Neural crest cell (in vitro differentiated cells): ENCODE results near the gene CMSS1. TPM values are rescaled to one million over a fixed set of nuclear protein-coding genes. Genes with fewer than 3 reads are reported as not detected.

Source experiments
- DNase-seq: peaks from one replicate; pipeline ENCODE4 v3.0.0; 2021; ENCODE audit warnings: low read depth, mixed read lengths, low spot score
- H3K27ac Mint-ChIP-seq: one replicate; pipeline ENCODE4 v1.8.0; 2021; ENCODE audit warnings: mild to moderate bottlenecking, mixed read lengths; ENCODE audit not compliant: unreplicated experiment
- H3K27me3 Mint-ChIP-seq: 2 replicates; pipeline ENCODE4 v1.8.0; 2021; ENCODE audit warnings: low read depth, mild to moderate bottlenecking, mixed read lengths
- H3K36me3 Mint-ChIP-seq: 2 replicates; pipeline ENCODE4 v1.8.0; 2021; ENCODE audit warnings: low read depth, mild to moderate bottlenecking, mixed read lengths
- H3K4me1 Mint-ChIP-seq: 2 replicates; pipeline ENCODE4 v1.8.0; 2021; ENCODE audit warnings: mixed read lengths
- H3K4me3 Mint-ChIP-seq: one replicate; pipeline ENCODE4 v1.8.0; 2021; ENCODE audit warnings: mild to moderate bottlenecking, mixed read lengths
- H3K9me3 Mint-ChIP-seq: 2 replicates; pipeline ENCODE4 v1.8.0; 2021; ENCODE audit warnings: mixed read lengths
- total RNA-seq: library from RNA; stranded (reverse); gene quantifications from 2 replicates; pipeline ENCODE4 v1.2.1, GENCODE V29; 2021
- TF ChIP-seq, protein P1 (sequence below): fragments of 200-600 bp; sonication (generic); conservative IDR thresholded peaks from 2 replicates; pipeline ENCODE4 v1.5.0; 2021; ENCODE audit warnings: antibody characterized with exemption, mild to moderate bottlenecking

The CMSS1 gene
- total RNA-seq, 1 donor from 2014 or later: 60.9 TPM

DNA sequence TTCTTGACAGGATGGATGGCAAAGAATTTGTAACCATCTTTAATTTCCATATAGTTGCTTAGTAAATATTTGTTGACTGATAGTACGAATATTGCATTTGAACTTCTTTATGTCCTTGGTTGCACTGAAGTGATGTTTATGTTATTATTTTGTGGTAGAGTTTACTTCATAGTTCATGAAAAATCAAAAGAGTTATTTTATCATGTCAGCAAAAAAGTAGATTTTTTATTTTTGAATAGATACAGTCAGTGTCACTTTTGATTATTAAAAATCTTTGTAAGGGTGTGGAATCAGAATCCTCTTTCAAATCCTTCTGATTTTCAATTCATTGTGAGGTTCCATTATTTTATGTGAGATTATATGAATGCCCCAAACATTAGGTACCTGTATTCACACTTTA lies 261.7 kb downstream of the CMSS1 start:
- H3K9me3 Mint-ChIP-seq: no peaks in the 10 kb centered on the region

DNA sequence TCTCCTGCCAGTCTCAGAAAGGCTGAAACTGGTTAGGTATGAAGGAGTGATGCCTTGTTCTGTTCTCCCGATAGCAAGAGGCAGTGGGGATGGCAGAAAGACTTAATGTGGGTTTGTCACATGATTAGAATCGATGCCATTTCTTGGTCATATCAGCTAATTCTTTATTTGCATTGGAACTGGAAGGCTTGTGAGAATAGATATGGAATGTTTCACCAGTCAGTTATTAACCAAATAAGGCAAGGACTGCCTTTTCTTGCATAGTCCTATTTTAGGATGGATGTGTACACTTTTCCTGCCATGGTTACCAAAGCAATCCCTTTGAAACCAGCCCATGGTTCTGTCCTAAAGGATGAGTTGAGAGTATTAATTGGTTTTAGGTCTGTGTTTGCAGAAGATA lies 262.9 kb downstream of the CMSS1 start:
- H3K27me3 Mint-ChIP-seq: no peaks in the 10 kb centered on the region
- TF ChIP-seq, protein P1, sequence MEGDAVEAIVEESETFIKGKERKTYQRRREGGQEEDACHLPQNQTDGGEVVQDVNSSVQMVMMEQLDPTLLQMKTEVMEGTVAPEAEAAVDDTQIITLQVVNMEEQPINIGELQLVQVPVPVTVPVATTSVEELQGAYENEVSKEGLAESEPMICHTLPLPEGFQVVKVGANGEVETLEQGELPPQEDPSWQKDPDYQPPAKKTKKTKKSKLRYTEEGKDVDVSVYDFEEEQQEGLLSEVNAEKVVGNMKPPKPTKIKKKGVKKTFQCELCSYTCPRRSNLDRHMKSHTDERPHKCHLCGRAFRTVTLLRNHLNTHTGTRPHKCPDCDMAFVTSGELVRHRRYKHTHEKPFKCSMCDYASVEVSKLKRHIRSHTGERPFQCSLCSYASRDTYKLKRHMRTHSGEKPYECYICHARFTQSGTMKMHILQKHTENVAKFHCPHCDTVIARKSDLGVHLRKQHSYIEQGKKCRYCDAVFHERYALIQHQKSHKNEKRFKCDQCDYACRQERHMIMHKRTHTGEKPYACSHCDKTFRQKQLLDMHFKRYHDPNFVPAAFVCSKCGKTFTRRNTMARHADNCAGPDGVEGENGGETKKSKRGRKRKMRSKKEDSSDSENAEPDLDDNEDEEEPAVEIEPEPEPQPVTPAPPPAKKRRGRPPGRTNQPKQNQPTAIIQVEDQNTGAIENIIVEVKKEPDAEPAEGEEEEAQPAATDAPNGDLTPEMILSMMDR: no peak
- H3K9me3 Mint-ChIP-seq: no peaks in the 10 kb centered on the region
- no peak overlapping the region for H3K4me3 Mint-ChIP-seq
- H3K4me1 Mint-ChIP-seq: peaks cover 20% of the 10 kb centered on the region
- no peaks in the 10 kb centered on the region for H3K36me3 Mint-ChIP-seq
- H3K27ac Mint-ChIP-seq: no peak overlapping the region
- DNase-seq: no peak

More for the DNA sequence above, 261.7 kb downstream of the CMSS1 start:
- Mint-ChIP-seq H3K4me3 (no peak overlapping the region), H3K27ac (no peak overlapping the region), H3K36me3 (no peaks in the 10 kb centered on the region), H3K27me3 (no peaks in the 10 kb centered on the region), H3K4me1 (peaks cover 24% of the 10 kb centered on the region)
- TF ChIP-seq, protein P1: no peak
- DNase-seq: no peak

DNA sequence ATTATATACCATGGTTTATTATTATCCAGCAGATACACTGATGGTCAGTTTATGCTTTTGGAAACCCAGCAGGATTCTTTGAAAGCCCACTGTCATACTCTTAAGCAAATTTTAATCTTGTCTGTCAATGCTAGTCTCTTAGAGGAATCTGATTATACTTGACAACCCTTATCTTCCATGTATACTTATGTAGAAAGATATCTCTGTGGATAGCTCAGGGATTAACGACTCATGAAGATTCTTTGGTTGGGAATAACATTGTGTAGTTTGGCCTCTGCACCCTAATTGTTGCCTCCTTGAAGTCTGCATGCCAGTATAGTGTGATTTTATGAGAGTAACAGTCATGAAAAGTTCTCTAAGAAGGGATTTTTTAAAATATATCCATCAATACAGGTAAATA lies 263.6 kb downstream of the CMSS1 start:
- no peak for DNase-seq
- Mint-ChIP-seq H3K36me3 (no peaks in the 10 kb centered on the region), H3K4me1 (peaks cover 14% of the 10 kb centered on the region), H3K27me3 (no peaks in the 10 kb centered on the region), H3K9me3 (no peaks in the 10 kb centered on the region), H3K4me3 (no peak overlapping the region), H3K27ac (no peak overlapping the region)
- TF ChIP-seq, protein P1: no peak

DNA sequence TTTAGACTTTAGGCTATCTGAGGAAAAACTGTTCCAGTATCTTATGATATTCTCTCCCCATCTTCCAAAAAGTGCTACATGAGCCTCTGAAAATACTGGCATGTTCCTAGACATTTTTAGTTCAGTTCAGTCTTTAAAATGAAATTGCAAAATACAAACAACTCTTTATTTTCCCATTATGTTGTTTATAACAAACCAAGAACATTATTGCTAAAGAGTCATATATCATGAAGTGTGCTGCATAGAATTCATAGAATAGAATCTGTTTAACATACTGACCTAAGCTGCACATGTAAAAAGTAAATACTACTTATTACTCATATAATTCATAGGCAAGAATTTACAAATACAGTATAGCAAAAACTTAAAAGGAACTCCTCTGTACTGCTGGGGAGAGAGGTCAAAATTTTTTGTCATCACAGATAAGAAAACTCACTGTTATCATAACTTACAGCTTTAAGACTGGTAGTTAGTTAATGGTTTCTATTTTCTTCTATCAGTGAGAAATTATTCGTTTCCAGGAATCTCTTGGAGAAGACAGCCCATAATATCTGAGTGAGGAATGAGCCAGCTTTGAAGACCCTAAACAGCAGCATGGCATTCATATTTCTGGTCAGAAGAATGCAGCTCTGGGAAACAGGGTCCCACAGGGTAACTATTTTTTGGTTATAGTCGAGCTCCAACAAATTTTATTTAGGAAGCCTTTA lies 264.5 kb downstream of the CMSS1 start:
- H3K4me3 Mint-ChIP-seq: no peak overlapping the region
- no peaks in the 10 kb centered on the region for H3K9me3 Mint-ChIP-seq
- no peaks in the 10 kb centered on the region for H3K27me3 Mint-ChIP-seq
- no peaks in the 10 kb centered on the region for H3K36me3 Mint-ChIP-seq
- H3K27ac Mint-ChIP-seq: no peak overlapping the region
- no peak for DNase-seq
- TF ChIP-seq, protein P1: no peak
- peaks cover 15% of the 10 kb centered on the region for H3K4me1 Mint-ChIP-seq

DNA sequence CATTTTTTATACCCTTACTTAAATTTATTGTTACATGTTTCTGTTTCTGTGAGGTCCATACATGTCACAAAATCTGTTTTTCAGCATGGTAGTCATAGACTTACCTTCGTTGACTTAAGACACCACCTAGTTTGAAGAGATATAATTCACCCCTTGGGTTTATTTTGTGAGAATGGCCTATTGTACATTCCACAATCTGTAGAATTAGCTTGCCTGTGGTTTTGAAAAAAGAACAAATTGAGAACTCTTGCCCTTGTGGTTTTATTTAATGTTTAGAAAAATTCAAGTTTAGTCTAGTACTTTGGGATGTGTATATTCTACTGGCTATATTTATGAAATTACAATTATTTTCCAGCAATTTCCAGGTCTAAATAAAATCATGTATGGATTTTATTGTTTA lies 265.1 kb downstream of the CMSS1 start:
- Mint-ChIP-seq H3K27me3 (no peaks in the 10 kb centered on the region), H3K4me1 (peaks cover 15% of the 10 kb centered on the region)
- TF ChIP-seq, protein P1: no peak

More for the DNA sequence above, 265.1 kb downstream of the CMSS1 start:
- Mint-ChIP-seq H3K27ac (no peak overlapping the region), H3K9me3 (no peaks in the 10 kb centered on the region), H3K4me3 (no peak overlapping the region), H3K36me3 (no peaks in the 10 kb centered on the region)
- no peak for DNase-seq
